Ramos (cell line): ENCODE results near the gene CTXN1.

ENCODE experiments used
- in situ Hi-C: fragments of 300-500 bp; cut with MboI; formaldehyde crosslinking; loops from one replicate; pipeline ENCODE4 v1.14.3; 2022; ENCODE audit warnings: low sequenced_read_pairs; ENCODE audit not compliant: unreplicated experiment

Gene CTXN1

GRCh38 chr19:7883105-7883504 lies 42.8 kb downstream of the CTXN1 start:
- in situ Hi-C loops: no loop called here

- in situ Hi-C loops: no loop called here
Measured at GRCh38 chr19:7881910-7882309, 44.0 kb downstream of the CTXN1 start.

- in situ Hi-C loops: no loop called here
Measured at GRCh38 chr19:7879836-7880235, 46.1 kb downstream of the CTXN1 start.

- in situ Hi-C loops: no loop called here
Measured at GRCh38 chr19:7879111-7879807, 46.7 kb downstream of the CTXN1 start.

GRCh38 chr19:7877249-7877836 lies 48.6 kb downstream of the CTXN1 start:
- in situ Hi-C loops: no loop called here

- in situ Hi-C loops: no loop called here
Measured at GRCh38 chr19:7874897-7875273, 51.0 kb downstream of the CTXN1 start.
